Measurements from ENCODE around the gene ZNF362.
"Not testable (repeated sequence)": the region's sequence is repeated elsewhere in the genome, so short reads cannot be mapped to it uniquely, and the experiment has no call there.

The ZNF362 gene

GRCh38 chr1:33288976-33289857, 32.9 kb downstream of the ZNF362 start:
- DNase-seq, result no peak

DNA sequence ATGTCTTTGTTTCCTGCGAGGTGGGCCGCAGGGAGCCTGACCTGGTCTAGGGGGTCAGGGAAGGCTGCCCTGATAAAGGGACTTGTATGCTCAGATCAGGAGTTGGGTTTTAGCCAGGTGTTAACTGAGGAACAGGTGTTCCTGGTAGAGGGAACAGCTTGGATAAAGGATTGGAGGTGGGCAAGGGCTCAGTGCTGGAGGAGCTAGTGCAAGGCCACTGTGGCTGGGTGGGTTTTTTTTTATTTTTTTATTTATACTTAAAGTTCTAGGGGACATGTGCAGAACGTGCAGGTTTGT, 33.5 kb downstream of the ZNF362 start:
- no peak for DNase-seq

- not testable (repeated sequence) for DNase-seq
These were observed 34.3 kb downstream of the ZNF362 start for GRCh38 chr1:33290615-33291014.

- DNase-seq, result no peak
These were observed 36.5 kb downstream of the ZNF362 start for GRCh38 chr1:33292726-33293340.

DNA sequence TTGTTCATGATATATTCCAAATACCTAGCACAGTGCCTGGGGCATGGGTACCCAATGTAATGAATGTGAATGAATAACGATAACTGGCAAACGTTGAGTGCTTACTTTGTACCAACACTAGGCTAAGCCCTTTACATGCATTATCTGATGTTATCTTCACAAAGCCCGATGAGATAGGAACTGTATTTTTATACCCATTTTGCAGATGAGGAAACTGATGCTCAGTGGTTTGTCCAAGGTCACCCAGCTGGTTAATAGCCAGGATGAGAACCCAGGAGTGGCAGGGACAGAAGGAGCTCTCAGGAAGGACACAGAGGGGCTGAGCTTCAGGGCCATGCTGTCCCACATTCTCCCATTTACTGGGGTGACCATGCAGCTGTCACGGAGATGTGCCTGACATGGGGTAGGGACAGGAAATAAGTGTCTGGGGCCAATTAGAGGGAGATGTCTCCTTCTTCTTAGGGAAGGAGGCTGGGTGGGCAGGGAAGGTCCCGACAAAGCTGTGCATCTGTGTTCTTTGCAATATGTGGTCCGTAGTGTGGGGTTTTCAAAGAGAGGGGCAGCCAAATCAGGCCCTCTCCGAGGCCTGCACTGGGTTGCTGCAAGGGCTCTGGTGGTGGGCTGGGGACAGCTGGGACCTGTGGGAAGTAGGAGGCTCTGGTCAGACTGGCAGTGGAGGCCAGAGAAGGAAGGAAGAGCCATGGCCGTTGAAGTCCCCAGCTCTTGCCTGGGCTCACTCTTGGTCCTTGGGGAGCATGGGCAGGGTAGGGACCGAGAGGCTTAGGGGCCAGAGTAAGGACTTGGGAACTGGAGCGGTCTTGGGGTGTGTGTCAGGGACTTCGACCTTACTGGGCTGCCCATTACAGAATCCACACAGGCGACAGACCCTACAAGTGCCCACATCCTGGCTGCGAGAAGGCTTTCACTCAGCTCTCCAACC, 38.0 kb downstream of the ZNF362 start:
- DNase-seq, result no peak

GRCh38 chr1:33295023-33295422, 38.7 kb downstream of the ZNF362 start:
- DNase-seq, result no peak

- peak; percentile 20 for DNase-seq
These were observed 39.3 kb downstream of the ZNF362 start for GRCh38 chr1:33295450-33296081.

- no peak for DNase-seq
These were observed 39.8 kb downstream of the ZNF362 start for GRCh38 chr1:33296082-33296458.

DNA sequence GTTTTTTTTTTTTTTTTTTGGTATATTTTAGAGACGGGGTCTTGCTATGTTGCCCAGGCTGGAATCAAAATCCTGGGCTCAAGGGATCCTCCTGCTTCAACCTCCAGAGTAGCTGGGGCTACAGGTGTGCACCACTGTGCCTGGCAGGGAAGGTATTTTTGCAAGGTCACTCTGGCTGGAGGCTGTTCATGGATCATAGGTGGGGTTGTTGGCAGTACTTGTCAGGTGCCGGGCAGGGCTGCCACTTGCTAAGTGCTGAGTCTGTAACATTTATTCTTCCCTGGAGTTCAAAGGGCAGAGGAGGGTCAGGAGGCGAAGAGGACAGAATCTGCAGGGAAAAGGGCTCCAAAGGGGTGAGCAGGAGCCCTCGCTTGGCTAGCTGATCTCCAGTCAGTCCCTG, 40.5 kb downstream of the ZNF362 start:
- DNase-seq, result no peak

DNA sequence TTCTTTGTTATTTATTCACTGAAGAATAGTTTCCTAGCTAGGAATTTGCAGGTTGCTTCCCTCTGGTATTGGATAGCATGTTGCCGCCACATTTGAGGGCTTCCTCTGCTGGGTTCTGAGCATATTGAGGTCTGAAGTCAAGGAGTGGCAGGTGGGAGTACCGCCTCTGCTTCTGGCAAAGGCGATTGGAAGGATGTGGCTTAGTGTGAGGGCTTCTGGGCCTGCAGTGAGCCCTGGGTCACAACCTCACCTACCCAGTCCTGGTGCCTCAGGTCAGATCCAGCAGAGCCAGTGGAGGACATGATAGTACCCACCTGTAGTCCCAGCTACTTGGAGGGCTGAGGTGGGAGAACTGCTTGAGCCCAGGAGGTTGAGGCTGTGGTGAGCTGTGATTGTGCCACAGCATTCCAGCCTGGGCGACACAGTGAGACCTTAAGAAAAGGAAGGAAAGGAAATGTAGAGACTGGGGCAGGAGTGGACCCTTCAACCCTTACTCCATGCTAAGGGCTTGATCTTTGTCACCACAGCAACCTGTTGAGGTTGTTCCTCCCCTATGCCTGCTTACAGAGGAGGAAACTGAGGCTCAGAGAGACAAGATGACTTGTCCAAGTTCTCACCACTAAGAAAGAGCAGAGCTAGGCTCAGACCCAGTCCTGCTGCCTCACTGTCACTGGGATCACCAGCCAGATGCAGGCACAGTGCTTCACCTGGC, 41.8 kb downstream of the ZNF362 start:
- DNase-seq, result no peak

DNA sequence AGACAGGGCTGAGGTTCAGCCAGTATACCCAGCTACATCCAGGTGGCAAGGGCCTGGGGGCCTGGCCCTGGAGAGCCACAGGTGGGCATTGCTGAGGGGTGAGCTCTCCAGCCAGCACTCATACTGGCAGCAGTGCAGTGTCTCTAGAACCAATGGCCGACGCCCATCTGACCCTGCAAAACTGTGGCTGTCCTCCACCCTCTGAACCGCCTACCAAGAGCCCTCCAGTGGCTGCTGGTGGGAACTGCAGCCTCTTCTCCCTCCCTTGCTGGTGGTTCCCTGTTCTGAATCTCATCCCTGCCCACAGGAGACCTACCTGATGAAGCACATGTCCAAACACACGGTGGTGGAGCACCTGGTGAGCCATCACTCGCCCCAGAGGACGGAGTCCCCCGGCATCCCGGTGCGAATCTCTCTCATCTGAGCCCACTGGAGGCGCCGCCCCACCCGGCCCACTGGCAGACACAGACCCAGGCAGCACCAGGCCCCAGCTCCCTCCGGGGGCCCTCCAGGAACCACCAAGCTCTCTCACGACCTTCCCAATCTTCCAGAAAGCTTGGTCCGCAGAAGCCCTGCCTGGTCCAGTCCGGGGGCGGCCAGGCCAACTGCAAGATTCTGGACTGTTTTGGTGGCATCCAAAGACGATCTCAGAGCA, 42.5 kb downstream of the ZNF362 start:
- DNase-seq, result peak; percentile 2

DNA sequence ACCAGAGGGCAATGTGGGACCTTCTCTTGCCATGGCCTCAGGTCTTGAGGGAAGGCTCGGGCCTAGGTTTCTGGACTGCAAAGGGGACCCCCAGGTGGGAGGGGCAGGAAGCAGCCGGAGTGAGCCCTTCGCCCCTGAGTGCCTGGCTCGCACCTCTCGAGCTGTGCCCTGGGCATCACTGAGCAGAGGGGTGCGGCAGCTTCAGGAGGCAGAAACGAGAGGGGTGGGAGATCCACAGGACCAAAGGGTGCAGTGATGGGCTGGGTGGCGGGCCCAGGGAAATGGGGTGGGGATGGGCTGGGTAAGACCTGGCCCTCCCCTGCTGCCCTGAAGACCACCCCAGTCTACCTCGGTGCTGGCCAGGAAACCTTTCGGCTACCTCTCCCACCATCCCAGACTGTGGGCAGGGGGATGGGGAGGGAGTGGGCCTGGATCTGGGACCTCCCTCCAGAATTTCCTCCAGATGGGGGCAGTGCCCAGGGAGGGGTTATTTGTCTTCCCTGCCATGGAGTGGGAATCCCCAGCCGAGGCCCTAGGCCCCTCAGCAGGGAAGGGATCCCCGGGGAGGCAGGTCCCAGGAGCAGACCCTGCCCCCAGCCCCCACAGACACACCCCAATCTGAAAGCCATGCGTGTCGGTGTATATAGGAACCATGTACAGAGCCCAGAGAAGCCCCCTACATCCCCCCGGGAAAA, 43.3 kb downstream of the ZNF362 start:
- DNase-seq, result no peak

DNA sequence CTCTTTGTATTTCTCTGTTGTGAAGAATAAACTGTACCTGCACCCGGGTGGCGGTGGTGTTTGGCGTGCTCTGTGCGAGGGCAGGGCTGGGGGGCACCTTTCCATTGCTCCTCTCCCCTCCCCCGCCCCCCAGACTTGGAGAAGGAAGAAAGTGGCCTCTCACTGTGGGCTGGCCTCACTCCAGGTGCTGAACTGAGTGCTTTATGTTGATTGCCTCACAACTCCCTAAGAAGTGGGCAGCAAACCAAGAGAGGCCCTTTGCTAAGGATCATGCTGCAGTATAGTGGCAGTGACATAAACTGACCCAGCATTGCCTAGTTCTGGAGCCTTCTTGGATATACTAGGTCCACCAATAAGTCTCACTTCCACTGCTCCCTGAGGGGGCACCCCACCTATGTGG, 44.4 kb downstream of the ZNF362 start:
- no peak for DNase-seq

GRCh38 chr1:33301273-33301984, 45.1 kb downstream of the ZNF362 start:
- DNase-seq, result no peak

- DNase-seq, result no peak
These were observed 46.0 kb downstream of the ZNF362 start for GRCh38 chr1:33302325-33302724.

- no peak for DNase-seq
These were observed 48.7 kb downstream of the ZNF362 start for GRCh38 chr1:33305016-33305415.

DNA sequence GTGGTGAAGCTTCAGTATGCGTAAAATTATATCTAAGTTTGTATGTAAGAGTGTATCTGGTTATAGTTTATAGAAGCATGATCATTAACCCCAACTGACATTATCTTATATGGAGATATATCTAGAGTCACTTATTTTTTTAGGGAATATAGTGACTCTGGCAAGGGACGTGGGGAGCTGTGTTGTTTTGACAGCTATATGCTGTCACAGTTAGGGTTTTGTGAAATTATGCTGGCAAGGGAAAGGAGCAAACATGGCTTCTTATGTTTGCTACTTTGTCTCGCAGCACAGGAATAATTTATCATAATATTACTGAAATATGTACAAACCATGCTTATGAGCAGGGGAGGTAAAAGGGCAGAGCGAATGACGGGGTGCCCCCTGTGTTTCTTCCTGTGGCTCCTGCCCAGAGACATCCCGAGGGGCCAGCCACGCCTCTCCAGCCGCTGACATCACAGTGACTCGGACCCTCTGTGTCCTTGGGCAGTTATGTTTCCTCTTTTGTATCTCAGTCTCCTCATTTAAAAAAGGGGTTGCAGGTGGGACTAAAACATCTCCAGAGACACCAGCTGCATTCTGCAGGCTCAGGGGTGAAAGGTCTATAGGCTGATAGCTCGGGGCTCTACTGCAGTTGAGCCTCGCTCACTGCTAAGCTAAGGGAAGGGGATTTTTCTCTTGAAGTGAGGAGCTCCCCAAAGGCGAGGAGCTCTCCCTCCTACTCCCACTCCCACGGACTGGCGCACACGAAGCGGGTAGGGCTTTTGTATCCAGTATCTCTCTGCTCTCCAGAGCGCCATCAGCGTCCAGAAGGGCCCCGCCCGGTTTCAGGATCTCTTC, 49.7 kb downstream of the ZNF362 start:
- DNase-seq, result no peak

DNA sequence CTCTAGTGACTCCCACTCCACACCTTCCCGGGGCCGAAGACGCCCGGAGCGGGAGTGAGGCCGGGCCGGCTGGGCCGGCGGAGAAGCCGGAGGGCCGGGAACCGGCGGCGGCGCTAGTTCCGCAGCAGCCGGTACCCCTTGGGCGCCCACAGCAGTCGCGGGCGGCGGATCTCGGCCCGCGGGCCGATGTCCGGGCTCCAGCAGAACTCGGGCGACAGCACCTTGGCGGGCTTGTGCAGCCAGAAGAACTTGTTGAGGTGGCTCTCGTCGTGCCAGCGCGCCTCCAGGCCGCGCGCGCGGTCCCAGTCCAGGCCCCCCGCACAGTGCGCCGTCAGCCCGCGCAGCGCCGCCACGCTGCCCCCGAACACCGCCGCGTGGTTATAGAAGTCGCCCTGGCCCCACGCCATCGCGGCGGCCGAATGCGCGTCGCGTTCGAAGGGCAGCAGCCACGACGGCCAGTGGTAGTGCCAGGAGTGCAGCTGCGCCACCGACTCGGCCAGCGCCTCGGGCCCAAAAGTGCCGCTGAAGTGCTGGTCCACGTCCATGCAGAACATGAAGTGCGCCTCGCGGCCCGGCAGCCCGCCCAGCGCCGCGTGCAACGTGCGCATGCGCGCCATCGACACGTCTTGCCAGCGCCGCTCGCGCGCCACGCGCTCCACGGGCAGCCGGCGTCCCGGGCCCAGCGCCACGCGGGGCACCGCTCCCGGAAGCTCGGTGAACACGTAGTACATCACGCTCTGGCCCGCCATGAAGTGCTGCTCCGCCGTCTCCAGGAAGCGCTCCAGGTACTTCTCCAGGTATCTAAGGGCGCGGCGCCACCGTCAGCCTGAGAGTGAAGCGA, 50.6 kb downstream of the ZNF362 start:
- DNase-seq, result no peak

DNA sequence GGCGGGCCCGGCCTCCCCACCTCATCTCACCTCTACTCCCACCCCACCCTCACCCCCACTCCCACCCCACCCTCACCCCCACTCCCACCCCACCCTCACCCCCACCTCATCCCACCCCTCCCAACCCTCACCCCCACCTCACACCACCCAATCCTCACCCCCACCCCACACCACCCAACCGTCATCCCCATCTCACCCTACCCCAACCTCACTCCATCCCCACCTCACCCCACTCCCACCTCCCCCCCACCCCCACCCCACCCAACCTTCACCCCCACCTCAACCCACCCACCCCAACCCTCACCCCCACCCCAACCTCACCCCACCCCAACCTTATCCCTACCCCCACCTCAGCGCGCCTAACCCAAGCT, 51.2 kb downstream of the ZNF362 start:
- DNase-seq, result no peak

Data from NCI-H748 treated with DMSO at 0.1 percent for 48 hours (cell line).